Activated CD4-positive, CD25-positive, alpha-beta regulatory T cell treated with anti-CD3 and anti-CD28 coated beads, Interleukin-2, amount 50 U/mL, for 16 hours (primary cell): ENCODE data around the gene AP1G2.

ENCODE experiments used
- DNase-seq: peaks from one replicate; pipeline ENCODE4 v3.0.0-alpha.2; 2020; ENCODE audit warnings: low read depth, low spot score

Gene AP1G2

DNA sequence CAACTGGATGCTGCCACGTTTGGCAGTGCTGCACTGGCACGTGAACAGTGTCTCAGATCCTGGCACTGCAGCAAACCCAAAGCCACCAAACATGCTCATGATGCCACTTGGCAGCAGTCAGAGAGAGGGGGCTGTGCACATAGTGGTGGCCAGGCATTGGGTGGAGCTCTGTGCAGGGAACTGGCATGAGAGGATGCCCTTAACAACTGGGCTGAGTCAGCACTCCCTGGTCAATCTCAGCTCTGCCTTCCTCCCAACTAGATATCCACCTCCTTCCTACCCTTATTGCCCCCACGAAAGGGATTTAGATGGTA lies 53.0 kb downstream of the AP1G2 start:
- no peak for DNase-seq

DNA sequence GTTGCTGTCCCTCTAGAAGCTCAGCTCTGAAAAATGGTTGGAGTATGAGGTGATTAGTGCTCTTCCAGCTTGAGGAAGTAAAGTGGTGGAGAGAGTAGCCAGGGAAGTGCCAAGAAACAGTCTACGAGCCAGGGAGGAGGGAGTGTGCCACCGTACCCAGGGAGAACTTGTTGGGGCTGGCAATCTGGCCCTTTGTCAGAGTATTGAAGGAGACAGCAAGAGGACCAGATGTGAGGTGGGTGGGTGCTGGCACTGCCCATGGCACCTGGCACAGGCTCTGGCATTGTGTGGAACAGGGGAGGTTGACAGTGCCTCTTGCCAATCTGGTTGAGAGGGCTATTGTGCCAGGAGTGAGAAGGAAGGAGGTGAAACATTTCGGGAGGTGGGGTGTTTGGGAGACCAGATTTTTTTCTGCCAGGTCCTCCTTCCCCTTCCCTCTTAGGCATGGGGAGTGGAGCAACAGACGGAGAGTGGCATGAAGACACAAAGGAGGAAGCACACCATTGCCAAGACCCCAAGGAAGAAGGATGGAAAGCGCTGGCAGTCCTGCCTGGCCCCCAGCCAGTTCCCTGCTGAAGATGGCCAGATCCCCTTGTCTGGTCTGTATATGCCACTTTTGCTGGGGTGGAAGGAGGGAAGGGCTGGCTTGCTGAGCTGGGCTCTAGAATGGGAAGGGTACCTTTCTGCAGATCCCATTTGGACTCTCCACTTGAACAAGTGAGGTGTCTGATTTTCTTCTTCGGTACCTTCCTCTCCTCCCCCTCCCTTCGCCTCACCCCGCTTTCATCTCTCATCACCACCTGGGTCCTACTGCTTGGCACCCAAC lies 53.6 kb downstream of the AP1G2 start:
- no peak for DNase-seq

DNA sequence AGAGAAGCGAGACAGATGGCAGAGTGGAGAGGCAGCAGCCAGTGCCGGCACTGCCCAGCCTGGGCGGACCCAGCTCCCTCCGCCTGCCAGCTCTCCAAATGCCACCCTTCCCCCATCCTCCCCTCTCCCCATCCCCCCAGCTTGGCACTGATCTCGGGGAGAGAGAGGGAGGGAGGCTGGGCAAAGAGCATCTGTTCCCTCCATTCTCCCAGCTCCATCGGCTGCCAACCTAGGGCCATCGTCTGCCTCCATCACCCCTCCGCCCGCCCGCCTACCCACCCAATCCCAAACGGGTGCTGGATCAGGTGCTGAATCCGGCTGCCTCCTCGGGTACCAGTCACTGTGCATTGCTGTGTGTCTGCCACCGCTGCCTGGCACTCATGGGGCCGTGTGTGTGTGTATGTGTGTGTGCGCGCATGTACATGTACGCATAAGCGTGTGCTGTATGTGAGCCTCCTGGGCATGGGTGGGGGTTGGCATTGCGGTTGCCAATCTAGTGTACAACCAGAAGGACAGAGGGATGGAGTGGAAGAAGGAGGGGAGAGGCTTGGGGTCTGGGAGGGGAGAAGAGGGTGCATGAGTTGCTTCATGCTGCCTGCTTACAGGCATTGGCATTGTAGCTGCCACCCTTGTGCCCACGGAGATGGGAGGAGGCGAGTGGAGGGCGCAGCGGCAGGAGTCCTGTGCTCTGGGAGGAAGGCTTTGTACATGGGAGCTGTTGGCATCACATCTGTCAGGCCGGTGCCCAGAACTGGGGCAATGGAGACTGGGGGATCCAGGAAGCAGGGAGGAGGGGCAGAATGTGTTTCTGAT lies 54.4 kb downstream of the AP1G2 start:
- DNase-seq = no peak

DNA sequence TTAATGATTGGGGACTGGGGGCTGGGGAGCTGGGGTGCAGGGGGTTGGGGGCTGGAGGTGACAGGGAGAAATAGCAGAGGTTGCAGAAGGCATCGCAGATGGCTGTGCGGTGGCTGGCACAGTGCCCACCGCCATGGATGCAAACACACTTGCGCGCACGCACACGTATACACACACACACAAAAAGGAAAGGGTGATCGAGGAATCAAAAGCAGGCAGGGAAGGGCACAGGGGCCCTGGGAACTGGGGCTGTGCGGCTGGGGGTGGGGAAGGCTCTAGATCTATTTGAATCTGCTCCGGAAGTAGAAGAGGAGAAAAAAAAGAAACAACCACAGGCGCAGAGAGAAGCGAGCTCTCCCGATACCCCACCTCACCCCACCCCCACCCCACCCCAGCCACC lies 55.4 kb downstream of the AP1G2 start:
- DNase-seq = no peak
